ENCODE results near the gene ACTRT2. TPM values are rescaled to one million over a fixed set of nuclear protein-coding genes. Genes with fewer than 3 reads are reported as not detected.

The ACTRT2 gene
- total and polyA plus RNA-seq, 10 of the 15 experiments (the other 5 are each of a cell fraction or from before 2014, with no cell fraction given): not detected

GRCh38 chr1:2980073-2980791, 41.0 kb upstream of the ACTRT2 start:
- Histone ChIP-seq H3K4me1 (ENCODE audit: control insufficient read depth, insufficient read depth, low read length) (no peaks in the 10 kb centered on the region), H3K9me3 (replicated peaks; ENCODE audit: control insufficient read depth, insufficient read depth, low read length) (no peaks in the 10 kb centered on the region), H3K27ac (ENCODE audit: control insufficient read depth, insufficient read depth) (no peak overlapping the region), H2AFZ (ENCODE audit: control insufficient read depth, low read depth, low read length) (no peak overlapping the region), H3K4me3 (no peak overlapping the region), H3K9ac (ENCODE audit: control insufficient read depth, insufficient read depth, low read length) (no peak overlapping the region), H3K4me2 (ENCODE audit: control insufficient read depth, insufficient read depth) (no peak overlapping the region), H4K20me1 (ENCODE audit: control insufficient read depth, insufficient read depth) (no peaks in the 10 kb centered on the region), H3K79me2 (ENCODE audit: control insufficient read depth, insufficient read depth, low read length) (no peaks in the 10 kb centered on the region), H3K27me3 (replicated peaks in 1 of 2; ENCODE audit: control insufficient read depth in 2 of 2, insufficient read depth in 2 of 2, low read length in 1 of 2) (no peaks in the 10 kb centered on the region), H3K36me3 (ENCODE audit: control insufficient read depth in 2 of 2, insufficient read depth in 2 of 2, low read length in 1 of 2) (no peaks in the 10 kb centered on the region)
- no TSS peak for BruUV-seq (replicated peaks)
- in situ Hi-C loops (cut with MboI): no loop called here
- no peak for DNase-seq (ENCODE audit: low read depth, low spot score)
- ATAC-seq: no peak
- POLR2A ChIA-PET: no interaction called here
- CTCF ChIA-PET: no interaction called here
- RAD21 ChIA-PET (ENCODE audit: unreplicated experiment): no interaction called here
- 44% methylated on average over 24 of the region's 25 CpGs for WGBS (ENCODE audit: insufficient coverage, insufficient replicate concordance, low lambda C conversion rate, missing lambda C conversion rate)
- intact Hi-C loops (cut with micrococcal nuclease; ENCODE audit: unreplicated experiment): no loop called here
- TF ChIP-seq NFIC (IDR thresholded peaks at IDR 0.05; ENCODE audit: low read depth, low read length): no peak
- TF ChIP-seq KAT2A (conservative IDR thresholded peaks at IDR 0.05; ENCODE audit: control insufficient read depth, low read depth, low read length): no peak
- no peak for TF ChIP-seq TCF12 (IDR thresholded peaks at IDR 0.05; ENCODE audit: low read depth, low read length)
- TF ChIP-seq SREBF2 (IDR thresholded peaks at IDR 0.05; ENCODE audit: low read length): no peak
- TF ChIP-seq NRF1 (conservative IDR thresholded peaks at IDR 0.05; ENCODE audit: low read depth, low read length): no peak
- no peak for TF ChIP-seq RAD21 (IDR thresholded peaks at IDR 0.05; ENCODE audit: insufficient read depth, low read depth, low read length)
- TF ChIP-seq, protein P1, sequence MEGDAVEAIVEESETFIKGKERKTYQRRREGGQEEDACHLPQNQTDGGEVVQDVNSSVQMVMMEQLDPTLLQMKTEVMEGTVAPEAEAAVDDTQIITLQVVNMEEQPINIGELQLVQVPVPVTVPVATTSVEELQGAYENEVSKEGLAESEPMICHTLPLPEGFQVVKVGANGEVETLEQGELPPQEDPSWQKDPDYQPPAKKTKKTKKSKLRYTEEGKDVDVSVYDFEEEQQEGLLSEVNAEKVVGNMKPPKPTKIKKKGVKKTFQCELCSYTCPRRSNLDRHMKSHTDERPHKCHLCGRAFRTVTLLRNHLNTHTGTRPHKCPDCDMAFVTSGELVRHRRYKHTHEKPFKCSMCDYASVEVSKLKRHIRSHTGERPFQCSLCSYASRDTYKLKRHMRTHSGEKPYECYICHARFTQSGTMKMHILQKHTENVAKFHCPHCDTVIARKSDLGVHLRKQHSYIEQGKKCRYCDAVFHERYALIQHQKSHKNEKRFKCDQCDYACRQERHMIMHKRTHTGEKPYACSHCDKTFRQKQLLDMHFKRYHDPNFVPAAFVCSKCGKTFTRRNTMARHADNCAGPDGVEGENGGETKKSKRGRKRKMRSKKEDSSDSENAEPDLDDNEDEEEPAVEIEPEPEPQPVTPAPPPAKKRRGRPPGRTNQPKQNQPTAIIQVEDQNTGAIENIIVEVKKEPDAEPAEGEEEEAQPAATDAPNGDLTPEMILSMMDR (IDR thresholded peaks at IDR 0.05 in 2 of 3, conservative IDR thresholded peaks at IDR 0.05 in 1 of 3; ENCODE audit: control insufficient read depth in 2 of 3, extremely low read depth in 1 of 3, insufficient read depth in 1 of 3, low read depth in 3 of 3, low read length in 3 of 3): no peak
- no peak for TF ChIP-seq JUND (IDR thresholded peaks at IDR 0.05; ENCODE audit: low read depth, low read length)
- TF ChIP-seq HCFC1 (IDR thresholded peaks at IDR 0.05; ENCODE audit: low read length): no peak
- TF ChIP-seq ZNF217 (IDR thresholded peaks at IDR 0.05): no peak
- no peak for TF ChIP-seq ZNF274 (IDR thresholded peaks at IDR 0.05; ENCODE audit: insufficient read depth, insufficient read length)
- FAIRE-seq: no peak
- SMC1A ChIA-PET (ENCODE audit: uncharacterized antibody, unreplicated experiment): no interaction called here

Measured in GM12878 (cell line).